HG03520 (cell line): ENCODE data around the gene UBXN2A.

Experiments used
- ATAC-seq: cut with Tn5 transposase; IDR thresholded peaks from one replicate; pipeline ENCODE4 v1.9.1; 2021; ENCODE audit warnings: mild to moderate bottlenecking, moderate library complexity; ENCODE audit not compliant: unreplicated experiment

The UBXN2A gene

GRCh38 chr2:23939987-23940717, at the start of gene UBXN2A:
Gene UBXN2A, plus strand, starts transcription at chr2:23940463. Its CDS starts 17,852 bp downstream, at chr2:23958315.
- ATAC-seq = peak; percentile 75

GRCh38 chr2:23900133-23900532, 40.1 kb upstream of the UBXN2A start:
- no peak for ATAC-seq

- no peak for ATAC-seq
Measured at GRCh38 chr2:23900541-23901322, 39.5 kb upstream of the UBXN2A start.

- no peak for ATAC-seq
Measured at GRCh38 chr2:23901966-23902846, 38.1 kb upstream of the UBXN2A start.

DNA sequence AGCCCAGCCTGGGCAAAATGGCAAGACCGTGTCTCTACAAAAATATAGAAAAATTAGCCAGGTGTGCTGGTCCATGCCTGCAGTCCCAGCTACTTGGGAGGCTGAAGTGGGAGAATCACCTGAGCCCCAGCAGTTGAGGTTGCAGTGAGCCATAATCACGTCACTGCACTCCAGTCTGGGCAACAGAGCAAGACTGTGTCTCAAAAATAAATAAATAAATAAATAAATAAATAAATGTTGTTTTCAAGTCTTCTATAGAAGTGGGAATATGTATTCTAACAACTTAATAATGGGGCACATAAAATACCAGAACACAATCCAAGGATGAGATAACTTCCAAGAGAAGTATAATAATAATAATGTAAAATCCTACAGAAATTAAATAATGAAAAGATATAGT, 37.2 kb upstream of the UBXN2A start:
- no peak for ATAC-seq

DNA sequence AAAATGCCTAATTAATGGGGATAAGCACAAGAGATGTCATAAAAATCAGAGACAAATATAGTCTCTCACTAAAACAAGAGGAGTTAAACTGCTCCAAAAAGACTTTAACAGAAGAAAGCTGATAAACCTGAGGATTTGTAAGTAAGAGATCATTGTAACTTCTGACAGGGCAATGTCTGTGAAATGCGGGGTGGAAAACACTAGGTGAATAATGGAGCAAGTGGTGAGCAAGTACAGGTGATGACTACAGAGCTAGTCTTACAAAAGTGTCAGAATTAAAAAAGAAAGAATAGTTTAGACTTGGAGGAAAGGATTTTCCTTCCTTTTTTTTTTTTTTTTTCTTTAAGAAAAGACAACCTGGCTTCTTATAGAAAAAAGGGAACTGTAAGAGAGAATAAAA, 36.0 kb upstream of the UBXN2A start:
- no peak for ATAC-seq

- ATAC-seq = no peak
Measured at GRCh38 chr2:23904692-23905091, 35.6 kb upstream of the UBXN2A start.

GRCh38 chr2:23905155-23905554, 35.1 kb upstream of the UBXN2A start:
- no peak for ATAC-seq

GRCh38 chr2:23912054-23912453, 28.2 kb upstream of the UBXN2A start:
- no peak for ATAC-seq

GRCh38 chr2:23915327-23915726, 24.9 kb upstream of the UBXN2A start:
- ATAC-seq = no peak

DNA sequence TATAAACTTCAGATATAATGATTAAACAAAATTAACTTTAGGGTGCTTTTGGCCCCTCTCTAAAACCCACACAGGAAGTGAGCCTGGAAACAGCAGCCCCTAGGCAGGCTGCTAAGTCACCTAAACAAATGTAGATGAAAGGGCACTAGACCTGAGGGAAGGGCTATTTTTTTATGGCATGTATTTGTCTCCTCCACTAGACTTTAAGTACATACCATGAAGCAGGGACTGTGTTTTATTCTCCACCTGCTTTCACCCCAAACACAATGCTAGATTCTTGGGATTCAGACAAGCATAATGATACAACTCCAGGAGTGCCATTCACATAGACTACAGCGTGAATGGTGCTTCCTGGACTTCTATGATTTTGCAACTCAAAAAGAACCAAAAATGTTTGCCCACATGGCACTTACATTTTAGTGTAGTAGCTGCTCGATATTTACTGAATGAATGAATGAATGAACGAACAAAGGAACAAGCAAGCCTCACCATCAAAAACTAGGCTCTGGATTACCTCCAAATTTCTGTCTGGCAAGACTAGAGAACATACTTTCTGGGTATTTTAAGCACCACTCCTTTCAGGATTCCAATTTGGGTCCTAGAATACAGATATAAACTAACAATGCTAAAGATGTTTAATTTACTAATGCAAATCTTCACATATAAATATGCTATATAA, 23.4 kb upstream of the UBXN2A start:
- no peak for ATAC-seq

DNA sequence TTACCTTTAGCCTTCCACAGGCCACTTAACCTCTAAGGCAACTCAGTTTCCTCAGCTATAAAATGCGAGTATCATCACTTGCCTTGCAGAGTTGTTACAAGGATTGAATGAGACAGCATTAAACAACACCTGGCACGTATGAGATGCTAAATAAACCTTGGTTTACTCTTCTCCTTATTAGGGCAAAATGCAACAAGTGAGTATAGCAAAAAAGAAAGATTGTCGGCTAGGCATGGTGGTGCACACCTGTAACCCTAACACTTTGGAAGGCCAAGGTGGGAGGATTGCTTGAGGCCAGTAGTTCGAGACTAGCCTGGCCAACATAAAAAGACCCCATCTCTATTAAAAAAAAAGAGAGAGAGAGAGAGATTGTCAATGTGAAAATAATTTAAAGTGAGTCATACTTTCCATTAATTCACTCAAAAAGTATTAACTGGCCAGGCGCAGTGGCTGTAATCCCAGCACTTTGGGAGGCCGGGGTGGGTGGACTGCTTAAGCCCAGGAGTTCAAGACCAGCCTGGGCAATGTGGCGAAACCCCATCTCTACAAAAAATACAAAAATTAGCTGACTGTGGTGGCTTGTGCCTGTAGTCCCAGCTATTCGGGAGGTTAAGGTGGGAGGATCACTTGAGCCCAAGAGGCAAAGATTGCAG, 21.3 kb upstream of the UBXN2A start:
- no peak for ATAC-seq

- ATAC-seq = no peak
Measured at GRCh38 chr2:23924589-23925359, 15.5 kb upstream of the UBXN2A start.

DNA sequence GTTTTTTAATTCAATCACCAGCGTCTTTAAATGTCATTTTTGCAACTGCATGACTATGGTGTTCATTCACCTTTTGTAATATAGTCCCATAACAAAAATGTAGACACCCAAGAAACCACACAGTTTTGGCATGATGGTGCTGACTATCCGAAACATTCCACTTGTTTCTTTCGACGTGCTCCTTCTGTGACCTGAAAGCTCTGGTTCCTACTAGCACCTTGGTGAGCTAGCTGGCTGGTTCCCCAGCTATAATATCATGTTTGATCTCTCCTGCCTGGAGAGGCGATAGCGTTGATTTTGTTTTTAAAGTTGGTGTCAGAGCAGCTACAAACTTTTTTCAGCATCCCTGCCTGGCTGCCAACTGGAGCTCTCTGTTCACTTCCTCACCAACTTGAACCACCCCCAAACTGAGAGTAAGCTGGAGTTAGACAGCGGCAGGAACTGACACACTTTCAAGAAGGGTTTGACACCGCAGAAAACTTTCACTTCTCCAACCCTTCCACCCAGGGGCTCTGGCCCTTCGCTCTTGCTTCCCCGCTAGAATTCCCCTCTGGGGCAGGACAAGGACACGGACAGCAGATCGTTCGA, 14.5 kb upstream of the UBXN2A start:
- ATAC-seq = peak; percentile 43

- ATAC-seq = peak; percentile 18
Measured at GRCh38 chr2:23926290-23926749, 13.9 kb upstream of the UBXN2A start.

GRCh38 chr2:23926750-23927571, 13.3 kb upstream of the UBXN2A start, which contains the start of gene ATAD2B:
Gene ATAD2B, minus strand, starts transcription at chr2:23927123. Its CDS starts 353 bp downstream, at chr2:23926770.
- peak; percentile 69 for ATAC-seq

- no peak for ATAC-seq
Measured at GRCh38 chr2:23934259-23934658, 6.0 kb upstream of the UBXN2A start.
